HCT116 (cell line): Measurements from ENCODE around the gene PRKCQ. TPM values are rescaled to one million over a fixed set of nuclear protein-coding genes. Genes with fewer than 3 reads are reported as not detected.

Experiments used
- ATAC-seq: fragments of 200-7000 bp; cut with Tn5 transposase; 2 replicates; pipeline ENCODE4 v1.9.1; 2020; ENCODE audit warnings: mild to moderate bottlenecking, moderate library complexity
- BruUV-seq: library from RNA; stranded (reverse); fragments of 400-500 nt; replicated peaks from 2 replicates; lab custom pipeline; 2021; lab: Mats Ljungman, UMichigan
- CTCF ChIA-PET: fragments of 300-600 bp; sonication (Branson Sonifier 250); formaldehyde crosslinking; loops from one replicate; lab custom pipeline; 2021; ENCODE audit warnings: antibody characterized with exemption; lab: Charles Lee
- POLR2A ChIA-PET: fragments of 300-600, 350-600 bp; sonication (Branson Sonifier 250); formaldehyde crosslinking; loops from one replicate; lab custom pipeline; 2021; ENCODE audit warnings: antibody characterized with exemption; lab: Charles Lee
- RAD21 ChIA-PET, 2 experiments: fragments of 300-600 bp; sonication (Branson Sonifier 250); formaldehyde crosslinking; loops; one replicate each; lab custom pipeline; 2023; ENCODE audit warnings: low total read pairs in 2 of 2; ENCODE audit not compliant: uncharacterized antibody in 2 of 2, unreplicated experiment in 2 of 2, low non-redundant PET in 1 of 2; lab: Charles Lee
- DNase-seq: peaks from one replicate; pipeline ENCODE4 v3.0.0-alpha.2; 2010; ENCODE audit warnings: low read depth, low spot score
- H2AFZ ChIP-seq: fragments of 200-600 bp; shearing (Covaris generic), sonication (generic); 2 replicates; pipeline ENCODE4 v1.6.1; 2017; ENCODE audit warnings: low read depth, mixed run types, mixed read lengths, antibody characterized with exemption, low read length; ENCODE audit not compliant: poor library complexity, severe bottlenecking
- H3K27ac ChIP-seq: 2 replicates; pipeline ENCODE4 v1.5.1; 2012; ENCODE audit warnings: low read depth, low read length
- H3K27me3 ChIP-seq: fragments of 200-600 bp; sonication (generic); 2 replicates; pipeline ENCODE4 v1.6.1; 2016; ENCODE audit warnings: mixed run types, low read length, mixed read lengths; ENCODE audit not compliant: insufficient read depth
- H3K36me3 ChIP-seq, 2 experiments: fragments of 200-500 bp in 1 of 2; fragments of 200-600 bp in 1 of 2; sonication (Bioruptor generic) in 1 of 2; sonication (generic) in 1 of 2; 2 replicates each; pipeline versions ENCODE4 v1.5.1 to v1.6.1; 2014 to 2016; ENCODE audit warnings: low read length in 2 of 2, inconsistent platforms in 1 of 2, mixed read lengths in 1 of 2, mixed run types in 1 of 2; ENCODE audit not compliant: insufficient read depth in 2 of 2, control insufficient read depth in 1 of 2
- H3K4me1 ChIP-seq, 2 experiments: fragments of 200-600 bp in 1 of 2; sonication (generic) in 1 of 2; 2 replicates each; pipeline versions ENCODE4 v1.5.1 to v1.6.1; 2012 to 2017; ENCODE audit warnings: low read length in 2 of 2, inconsistent platforms in 1 of 2, mild to moderate bottlenecking in 1 of 2, mixed read lengths in 1 of 2, mixed run types in 1 of 2, moderate library complexity in 1 of 2; ENCODE audit not compliant: insufficient read depth in 2 of 2, control insufficient read depth in 1 of 2
- H3K4me2 ChIP-seq: fragments of 200-600 bp; sonication (generic); 2 replicates; pipeline ENCODE4 v1.6.1; 2017; ENCODE audit warnings: mixed run types, low read length, mixed read lengths
- H3K4me3 ChIP-seq, 2 experiments: fragments of 200-600 bp in 1 of 2; sonication (generic) in 1 of 2; replicated peaks in 1 of 2; 2 replicates each; pipeline ENCODE4 v1.5.1; 2011 to 2016; ENCODE audit warnings: low read length in 2 of 2, control low read depth in 1 of 2, low read depth in 1 of 2, mild to moderate bottlenecking in 1 of 2, mixed read lengths in 1 of 2, mixed run types in 1 of 2
- H3K79me2 ChIP-seq: fragments of 200-600 bp; sonication (generic); 2 replicates; pipeline ENCODE4 v1.6.1; 2017; ENCODE audit warnings: mild to moderate bottlenecking, mixed run types, low read length, moderate library complexity, mixed read lengths; ENCODE audit not compliant: insufficient read depth
- H3K9ac ChIP-seq: fragments of 200-600 bp; sonication (generic); 2 replicates; pipeline ENCODE4 v1.6.1; 2016; ENCODE audit warnings: low read length, mixed read lengths
- H3K9me2 ChIP-seq: fragments of 200-600 bp; sonication (generic), shearing (Covaris generic); 2 replicates; pipeline ENCODE4 v1.6.1; 2017; ENCODE audit warnings: mixed run types, mild to moderate bottlenecking, moderate library complexity; ENCODE audit not compliant: insufficient read depth
- H3K9me3 ChIP-seq, 2 experiments: fragments of 200-500 bp in 1 of 2; fragments of 200-600 bp in 1 of 2; sonication (Bioruptor generic) in 1 of 2; sonication (generic) in 1 of 2; 2 replicates each; pipeline ENCODE4 v1.6.1; 2014 to 2017; ENCODE audit warnings: low read length in 2 of 2, mixed read lengths in 2 of 2, inconsistent platforms in 1 of 2, low read depth in 1 of 2, mild to moderate bottlenecking in 1 of 2, mixed run types in 1 of 2, moderate library complexity in 1 of 2; ENCODE audit not compliant: control insufficient read depth in 1 of 2, insufficient read depth in 1 of 2
- H4K20me1 ChIP-seq: fragments of 200-600 bp; sonication (generic), shearing (Covaris generic); 2 replicates; pipeline ENCODE4 v1.6.1; 2017; ENCODE audit warnings: mixed run types, mild to moderate bottlenecking, moderate library complexity; ENCODE audit not compliant: insufficient read depth
- ATF3 ChIP-seq: IDR thresholded peaks from 2 replicates; pipeline ENCODE4 v1.6.1; 2012
- CEBPB ChIP-seq: IDR thresholded peaks from 2 replicates; pipeline ENCODE4 v1.6.1; 2012; ENCODE audit warnings: low read depth
- EZH2phosphoT487 ChIP-seq: fragments of 200-600 bp; IDR thresholded peaks from 2 replicates; pipeline ENCODE4 v1.6.1; 2018; ENCODE audit warnings: antibody characterized with exemption, borderline replicate concordance
- FOSL1 ChIP-seq: IDR thresholded peaks from 2 replicates; pipeline ENCODE4 v1.6.1; 2012; ENCODE audit warnings: low read depth
- JUND ChIP-seq: IDR thresholded peaks from 2 replicates; pipeline ENCODE4 v1.6.1; 2012
- MAX ChIP-seq: IDR thresholded peaks from 2 replicates; pipeline ENCODE4 v1.6.1; 2012
- POLR2A ChIP-seq: IDR thresholded peaks from 2 replicates; pipeline ENCODE4 v1.7.0; 2011; ENCODE audit warnings: borderline replicate concordance; ENCODE audit not compliant: insufficient read depth, insufficient read length; ENCODE audit errors: extremely low read depth
- RAD21 ChIP-seq: IDR thresholded peaks from 2 replicates; pipeline ENCODE4 v1.6.1; 2012; ENCODE audit warnings: low read depth, mild to moderate bottlenecking
- SIN3A ChIP-seq: IDR thresholded peaks from 2 replicates; pipeline ENCODE4 v1.6.1; 2012; ENCODE audit warnings: low read depth
- SP1 ChIP-seq: IDR thresholded peaks from 2 replicates; pipeline ENCODE4 v1.6.1; 2012; ENCODE audit warnings: low read depth
- SRF ChIP-seq: IDR thresholded peaks from 2 replicates; pipeline ENCODE4 v1.6.1; 2012; ENCODE audit warnings: low read depth
- TCF7L2 ChIP-seq: IDR thresholded peaks from 2 replicates; pipeline ENCODE4 v1.7.0; 2011; ENCODE audit warnings: borderline replicate concordance, inconsistent platforms; ENCODE audit not compliant: insufficient read depth, insufficient read length; ENCODE audit errors: extremely low read depth
- YY1 ChIP-seq: IDR thresholded peaks from 2 replicates; pipeline ENCODE4 v1.6.1; 2011; ENCODE audit warnings: low read length, low read depth, moderate library complexity, mild to moderate bottlenecking; ENCODE audit not compliant: insufficient replicate concordance; ENCODE audit errors: extremely low read depth
- ZBTB33 ChIP-seq: IDR thresholded peaks from 2 replicates; pipeline ENCODE4 v1.6.1; 2011; ENCODE audit warnings: mild to moderate bottlenecking, low read length, moderate library complexity; ENCODE audit not compliant: insufficient replicate concordance; ENCODE audit errors: extremely low read depth
- ZFX ChIP-seq: fragments of 450-650 bp; IDR thresholded peaks from 2 replicates; pipeline ENCODE4 v1.6.1; 2017
- intact Hi-C: fragments of 100-400 bp; cut with micrococcal nuclease; formaldehyde crosslinking; loops from 2 replicates; pipeline ENCODE4 v1.10.0; 2022
- total RNA-seq: library from RNA; stranded (reverse); gene quantifications from one replicate; pipeline ENCODE4 v1.2.1, GENCODE V29; 2021; ENCODE audit not compliant: unreplicated experiment
- TF ChIP-seq, protein P1 (sequence below), 3 experiments: fragments of 200-600 bp in 1 of 3; sonication (generic) in 1 of 3; IDR thresholded peaks in 2 of 3; conservative IDR thresholded peaks in 1 of 3; 2 replicates each; pipeline ENCODE4 v1.5.1; 2012 to 2017; ENCODE audit warnings: low read depth in 2 of 3, low read length in 2 of 3, antibody characterized with exemption in 1 of 3, borderline replicate concordance in 1 of 3, control low read depth in 1 of 3, mild to moderate bottlenecking in 1 of 3, mixed read lengths in 1 of 3, mixed run types in 1 of 3, moderate library complexity in 1 of 3; ENCODE audit not compliant: insufficient read depth in 1 of 3

The PRKCQ gene
- total RNA-seq, 1 experiment from 2014 or later = 0.54 TPM

- H4K20me1 ChIP-seq = no peaks in the 10 kb centered on the region
- H3K79me2 ChIP-seq = no peaks in the 10 kb centered on the region
- no TSS peak for BruUV-seq
- no peak overlapping the region for H3K4me3 ChIP-seq
- intact Hi-C loops = no loop called here
- DNase-seq = no peak
- no peak overlapping the region for H2AFZ ChIP-seq
- no peak overlapping the region for H3K27ac ChIP-seq
- RAD21 ChIA-PET = no interaction called here
- H3K9me2 ChIP-seq = no peaks in the 10 kb centered on the region
- no peaks in the 10 kb centered on the region for H3K36me3 ChIP-seq
- ATAC-seq = no peak
- H3K27me3 ChIP-seq = peaks cover 30% of the 10 kb centered on the region
- no peak overlapping the region for H3K9ac ChIP-seq
- TF ChIP-seq SRF (no peak), SP1 (no peak), MAX (no peak), CEBPB (no peak), EZH2phosphoT487 (no peak), YY1 (no peak), POLR2A (no peak), JUND (no peak), SIN3A (no peak), ZBTB33 (no peak), FOSL1 (no peak), TCF7L2 (no peak), ATF3 (no peak), RAD21 (no peak), ZFX (no peak)
- TF ChIP-seq, protein P1, sequence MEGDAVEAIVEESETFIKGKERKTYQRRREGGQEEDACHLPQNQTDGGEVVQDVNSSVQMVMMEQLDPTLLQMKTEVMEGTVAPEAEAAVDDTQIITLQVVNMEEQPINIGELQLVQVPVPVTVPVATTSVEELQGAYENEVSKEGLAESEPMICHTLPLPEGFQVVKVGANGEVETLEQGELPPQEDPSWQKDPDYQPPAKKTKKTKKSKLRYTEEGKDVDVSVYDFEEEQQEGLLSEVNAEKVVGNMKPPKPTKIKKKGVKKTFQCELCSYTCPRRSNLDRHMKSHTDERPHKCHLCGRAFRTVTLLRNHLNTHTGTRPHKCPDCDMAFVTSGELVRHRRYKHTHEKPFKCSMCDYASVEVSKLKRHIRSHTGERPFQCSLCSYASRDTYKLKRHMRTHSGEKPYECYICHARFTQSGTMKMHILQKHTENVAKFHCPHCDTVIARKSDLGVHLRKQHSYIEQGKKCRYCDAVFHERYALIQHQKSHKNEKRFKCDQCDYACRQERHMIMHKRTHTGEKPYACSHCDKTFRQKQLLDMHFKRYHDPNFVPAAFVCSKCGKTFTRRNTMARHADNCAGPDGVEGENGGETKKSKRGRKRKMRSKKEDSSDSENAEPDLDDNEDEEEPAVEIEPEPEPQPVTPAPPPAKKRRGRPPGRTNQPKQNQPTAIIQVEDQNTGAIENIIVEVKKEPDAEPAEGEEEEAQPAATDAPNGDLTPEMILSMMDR (IDR thresholded peaks at IDR 0.05 in 2 of 3, conservative IDR thresholded peaks at IDR 0.05 in 1 of 3; ENCODE audit: borderline replicate concordance in 1 of 3, insufficient read depth in 1 of 3, low read depth in 2 of 3, low read length in 2 of 3) = no peak
- CTCF ChIA-PET = no interaction called here
- no peaks in the 10 kb centered on the region for H3K4me1 ChIP-seq
- H3K9me3 ChIP-seq = no peaks in the 10 kb centered on the region
- no peak overlapping the region for H3K4me2 ChIP-seq
- POLR2A ChIA-PET = no interaction called here
These were observed 92.2 kb downstream of the PRKCQ start for GRCh38 chr10:6487920-6488319.
